Activated CD8-positive, alpha-beta memory T cell treated with anti-CD3 and anti-CD28 coated beads, Interleukin-2, amount 50 U/mL, for 24 hours (primary cell): ENCODE results near the gene RAX2.

Source experiments
- DNase-seq: peaks from one replicate; pipeline ENCODE4 v3.0.0-alpha.2; 2020; ENCODE audit errors: extremely low read depth

The RAX2 gene

GRCh38 chr19:3801412-3802096, 29.5 kb upstream of the RAX2 start:
- DNase-seq, result no peak

GRCh38 chr19:3800996-3801395, 29.0 kb upstream of the RAX2 start:
- no peak for DNase-seq

DNA sequence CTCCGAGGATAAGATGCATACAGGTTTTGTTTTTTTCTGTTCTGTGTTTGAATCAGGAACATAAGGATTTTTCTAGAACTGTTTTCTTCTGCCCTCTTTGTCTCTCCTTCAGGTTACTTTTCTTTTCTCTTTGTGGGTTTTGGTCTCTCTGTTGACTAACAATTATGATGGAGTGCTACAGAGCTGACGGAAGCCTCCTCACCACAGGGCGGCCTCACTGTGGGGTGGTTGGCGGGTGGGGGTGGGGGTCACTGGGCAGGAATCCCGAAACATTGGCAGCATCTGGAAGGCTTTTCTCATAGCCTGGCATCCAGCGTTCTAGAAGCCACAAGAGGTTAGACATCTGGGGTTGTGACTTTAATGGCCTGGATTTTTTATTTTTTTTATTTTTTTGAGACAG, 26.1 kb upstream of the RAX2 start:
- DNase-seq, result no peak

DNA sequence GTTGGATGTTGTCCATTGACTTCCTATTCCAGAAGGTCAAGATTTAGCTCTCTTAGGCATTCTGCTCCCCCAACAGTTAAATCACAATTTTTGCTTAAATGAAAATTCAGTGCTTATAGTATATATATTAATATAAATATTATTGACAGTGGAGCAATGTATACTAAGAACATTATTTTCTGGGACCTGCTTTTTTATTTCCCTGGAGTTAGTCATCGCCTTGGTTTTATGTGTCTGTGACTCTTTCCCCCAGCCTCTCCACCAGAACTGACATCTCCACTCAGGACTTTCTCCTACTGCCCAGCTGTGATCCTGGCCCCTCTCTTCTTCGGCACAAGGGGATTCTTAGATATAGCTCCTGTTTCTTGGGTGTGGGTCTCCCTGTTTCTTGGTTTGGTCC, 24.3 kb upstream of the RAX2 start:
- DNase-seq, result no peak

- no peak for DNase-seq
Observed at GRCh38 chr19:3793799-3794198, 21.8 kb upstream of the RAX2 start.

GRCh38 chr19:3792114-3792513, 20.1 kb upstream of the RAX2 start:
- no peak for DNase-seq

DNA sequence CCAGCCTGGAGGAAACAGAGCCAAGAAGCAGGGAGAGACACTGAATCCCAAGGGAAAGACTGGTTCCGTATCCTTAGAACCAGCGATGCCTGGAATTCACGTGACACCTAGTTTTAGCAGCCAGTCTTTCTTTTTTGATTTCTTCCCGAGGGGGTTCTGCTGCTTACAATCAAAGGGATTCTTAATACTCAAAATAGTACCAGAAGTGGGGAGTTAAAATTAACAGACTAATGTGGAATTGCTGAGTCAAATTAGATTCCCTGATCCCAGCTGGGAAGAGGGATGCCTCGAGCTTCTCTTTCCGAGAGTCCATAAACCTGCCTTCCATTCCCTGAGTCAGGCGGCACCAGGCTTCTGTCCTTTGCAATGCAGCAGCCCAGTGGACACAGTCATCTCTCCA, 18.9 kb upstream of the RAX2 start:
- no peak for DNase-seq

DNA sequence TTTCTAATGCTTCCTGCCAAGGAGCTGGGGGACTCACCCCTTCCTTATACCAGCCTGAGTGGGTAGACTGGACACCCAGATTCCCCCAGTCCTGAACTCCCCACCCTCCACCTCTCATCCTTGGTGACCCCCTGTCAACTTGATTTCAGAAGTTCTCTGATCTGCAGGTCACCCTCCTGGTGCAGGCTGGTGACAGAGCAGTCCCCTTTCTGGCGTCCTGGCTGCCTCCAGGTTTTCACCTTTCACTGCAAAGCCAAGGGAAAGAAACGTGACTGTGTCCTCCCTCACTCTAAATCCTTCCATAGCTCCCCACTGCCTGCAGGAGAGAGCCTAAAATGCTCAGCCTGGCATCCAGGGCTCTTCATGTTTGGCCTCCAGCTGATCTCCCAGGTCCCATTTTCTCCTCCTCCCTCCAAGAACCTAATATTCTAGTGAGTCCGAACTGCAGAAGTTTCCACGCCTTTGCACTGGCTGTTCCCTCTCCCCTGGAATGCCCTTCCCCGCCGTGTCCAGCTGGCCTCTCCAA, 18.2 kb upstream of the RAX2 start:
- no peak for DNase-seq

DNA sequence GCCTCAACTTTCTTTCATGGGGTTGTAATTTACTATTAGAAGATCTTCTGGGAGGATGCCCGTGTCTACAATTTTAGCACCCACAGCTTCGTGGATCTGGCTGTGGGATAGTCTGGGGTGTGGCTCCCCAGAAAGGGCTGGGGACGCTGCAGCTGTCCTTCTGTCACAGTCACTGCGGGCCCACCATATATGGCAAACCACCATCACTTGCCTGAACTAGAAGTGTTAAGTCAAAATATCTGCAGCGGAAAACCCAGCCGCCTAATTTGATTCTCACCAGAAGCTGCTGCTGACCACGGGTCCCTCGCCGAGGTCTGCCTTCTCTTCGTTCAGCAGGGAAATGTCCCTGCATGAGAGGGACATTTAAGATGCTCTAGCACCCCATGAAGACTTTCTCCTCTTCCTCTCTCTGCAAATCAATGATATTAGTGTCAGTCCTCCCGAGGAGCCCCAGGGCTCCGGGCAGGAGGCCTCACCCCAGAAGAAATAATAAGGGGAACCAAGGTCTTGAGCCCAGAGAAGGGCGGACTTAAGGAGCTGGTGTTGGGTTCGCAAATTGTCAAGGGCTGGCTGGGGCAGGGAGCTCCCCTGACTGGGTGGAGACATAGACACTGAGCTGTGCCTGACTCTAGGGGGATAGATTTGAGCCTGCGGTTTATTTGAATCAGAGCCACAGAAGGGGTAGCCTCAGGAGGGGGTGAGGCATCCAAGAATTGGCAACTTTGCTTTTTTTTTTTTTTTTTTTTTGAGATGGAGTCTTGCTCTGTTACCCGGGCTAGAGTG, 17.2 kb upstream of the RAX2 start:
- DNase-seq, result no peak

- no peak for DNase-seq
Observed at GRCh38 chr19:3785938-3786824, 14.2 kb upstream of the RAX2 start, which contains the start of gene MATK. Gene MATK, minus strand, starts transcription at chr19:3786381. Its CDS starts 1,246 bp downstream, at chr19:3785135.

DNA sequence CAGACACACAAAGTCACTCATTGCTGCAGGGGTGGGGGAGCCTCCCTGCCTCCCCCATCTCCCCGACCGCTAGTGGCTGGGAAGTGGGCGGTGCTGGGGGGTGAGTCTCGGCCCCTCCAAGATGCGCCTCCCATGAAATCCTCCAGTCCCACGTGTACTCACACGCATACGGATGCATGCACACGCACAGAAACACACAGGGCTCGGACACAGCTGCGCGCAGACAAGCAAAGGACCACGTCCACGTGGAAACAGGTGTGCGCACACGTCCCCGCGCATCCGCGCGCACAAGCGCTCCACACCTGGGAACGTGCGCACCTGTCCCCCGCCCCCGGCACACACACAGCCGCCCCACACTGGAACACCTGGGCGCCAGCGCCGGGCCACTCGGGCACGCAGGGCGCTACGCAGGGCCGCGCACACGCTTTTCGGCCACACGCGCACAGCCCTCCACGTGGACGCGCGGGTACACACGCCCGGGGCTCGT, 13.5 kb upstream of the RAX2 start:
- DNase-seq, result no peak

DNA sequence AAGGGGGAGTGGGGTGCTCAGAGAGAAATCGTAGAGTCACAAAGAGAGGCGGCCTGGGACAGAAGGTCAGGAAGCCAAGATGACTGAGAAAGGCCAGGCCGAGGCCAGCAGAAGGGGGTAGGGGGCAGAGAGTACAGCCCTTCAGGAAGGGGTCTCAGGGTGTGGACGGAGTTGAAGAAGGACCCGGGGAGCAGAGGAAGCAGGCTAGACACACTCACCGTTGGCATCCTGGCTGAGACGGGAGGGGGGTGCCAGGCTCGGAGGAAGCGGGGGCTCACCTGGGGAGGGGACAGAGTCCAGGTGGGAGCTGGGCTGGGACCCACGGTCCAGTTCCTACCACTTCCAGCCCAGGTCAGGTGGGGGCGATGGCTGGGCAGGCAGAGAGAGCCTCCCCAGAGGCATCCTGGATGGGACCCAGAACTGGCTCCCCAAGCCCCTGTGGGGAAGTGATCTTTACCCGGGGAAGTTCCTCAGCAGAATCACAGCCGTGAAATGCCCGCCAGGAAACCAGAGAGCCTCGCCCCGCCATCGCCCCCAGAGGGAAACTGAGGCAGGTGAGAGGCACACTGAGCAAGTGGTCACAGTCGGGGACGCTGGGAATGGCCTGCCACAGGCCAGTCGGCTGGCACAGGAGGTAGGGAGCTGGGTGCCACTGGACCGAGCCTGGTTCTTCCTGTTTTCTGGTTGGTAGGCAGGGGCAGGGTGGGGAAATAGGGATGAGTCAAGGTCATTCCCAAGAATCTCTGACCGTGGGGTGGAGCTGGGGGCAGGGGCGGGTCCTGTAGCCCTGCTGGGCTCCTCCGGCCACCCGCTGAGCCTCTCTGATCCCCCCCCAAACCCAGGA, 12.8 kb upstream of the RAX2 start:
- no peak for DNase-seq

- DNase-seq, result no peak
Observed at GRCh38 chr19:3783660-3784584, 11.9 kb upstream of the RAX2 start.

GRCh38 chr19:3782903-3783302, 10.9 kb upstream of the RAX2 start:
- DNase-seq, result no peak

- DNase-seq, result no peak
Observed at GRCh38 chr19:3782330-3782729, 10.3 kb upstream of the RAX2 start.

GRCh38 chr19:3781603-3782002, 9.6 kb upstream of the RAX2 start:
- no peak for DNase-seq

- DNase-seq, result no peak
Observed at GRCh38 chr19:3780786-3781304, 8.8 kb upstream of the RAX2 start.

GRCh38 chr19:3778899-3779723, 7.1 kb upstream of the RAX2 start:
- DNase-seq, result no peak
